Hepatocyte (in vitro differentiated cells): ENCODE measurements around the gene SLC41A3. TPM values are rescaled to one million over a fixed set of nuclear protein-coding genes. Genes with fewer than 3 reads are reported as not detected.
"Not testable (repeated sequence)": the region's sequence is repeated elsewhere in the genome, so short reads cannot be mapped to it uniquely, and the experiment has no call there.

Experiments used
- DNase-seq: peaks from one replicate; pipeline ENCODE4 v3.0.0-alpha.2; 2016; ENCODE audit warnings: low spot score
- H2AFZ ChIP-seq: fragments of 200-600 bp; sonication (generic); 2 replicates; pipeline ENCODE4 v1.6.0; 2016; ENCODE audit warnings: antibody characterized with exemption, mild to moderate bottlenecking
- H3K27ac ChIP-seq: fragments of 200-600 bp; sonication (generic); 2 replicates; pipeline ENCODE4 v1.5.1; 2016; ENCODE audit warnings: mild to moderate bottlenecking
- H3K27me3 ChIP-seq: fragments of 200-600 bp; sonication (generic); 2 replicates; pipeline ENCODE4 v1.6.1; 2016
- H3K36me3 ChIP-seq: fragments of 200-600 bp; sonication (generic); replicated peaks from 2 replicates; pipeline ENCODE4 v1.5.1; 2016; ENCODE audit warnings: low read depth; ENCODE audit not compliant: insufficient read depth
- H3K4me1 ChIP-seq: fragments of 200-600 bp; sonication (generic); 2 replicates; pipeline ENCODE4 v1.5.1; 2016; ENCODE audit warnings: mild to moderate bottlenecking, moderate library complexity; ENCODE audit not compliant: insufficient read depth
- H3K4me2 ChIP-seq: fragments of 200-600 bp; sonication (generic); 2 replicates; pipeline ENCODE4 v1.6.0; 2016
- H3K4me3 ChIP-seq: fragments of 200-600 bp; sonication (generic); 2 replicates; pipeline ENCODE4 v1.5.1; 2016; ENCODE audit warnings: mild to moderate bottlenecking
- H3K79me2 ChIP-seq: fragments of 200-600 bp; sonication (generic); 2 replicates; pipeline ENCODE4 v1.6.0; 2017; ENCODE audit warnings: mild to moderate bottlenecking
- H3K9me2 ChIP-seq: fragments of 200-600 bp; sonication (generic); replicated peaks from 2 replicates; pipeline ENCODE4 v1.6.0; 2017; ENCODE audit warnings: mild to moderate bottlenecking; ENCODE audit not compliant: insufficient read depth
- H3K9me3 ChIP-seq: fragments of 200-600 bp; sonication (generic); 2 replicates; pipeline ENCODE4 v1.5.1; 2016; ENCODE audit warnings: low read depth, mild to moderate bottlenecking
- H4K20me1 ChIP-seq: fragments of 200-600 bp; sonication (generic); 2 replicates; pipeline ENCODE4 v1.6.0; 2016; ENCODE audit warnings: mild to moderate bottlenecking; ENCODE audit not compliant: insufficient read depth, poor library complexity, severe bottlenecking
- WGBS: methylation state at CpG from one replicate; pipeline ENCODE4 v1.1.6; 2016; ENCODE audit warnings: low lambda C conversion rate; ENCODE audit errors: missing lambda C conversion rate; 5-methylcytosine and 5-hydroxymethylcytosine counted together
- polyA plus RNA-seq: library from polyadenylated mRNA; unstranded; fragments of >200 nt; fragmentation: Nextera tagmentation; extraction: Ambion mirVana; gene quantifications from 2 replicates; pipeline ENCODE4 v1.2.1, GENCODE V29; 2016
- total RNA-seq: library from RNA; depleted of rRNA; stranded (reverse); fragments of >200 nt; gene quantifications from 2 replicates; pipeline ENCODE4 v1.2.3, GENCODE V29; 2014
- TF ChIP-seq, protein P1 (sequence below): fragments of 200-600 bp; sonication (generic); IDR thresholded peaks from 2 replicates; pipeline ENCODE4 v1.5.1; 2016; ENCODE audit warnings: antibody characterized with exemption, mild to moderate bottlenecking; ENCODE audit not compliant: poor library complexity

The SLC41A3 gene
- total and polyA plus RNA-seq, 2 experiments from 2014 or later, result 29.3 to 43.4 TPM

GRCh38 chr3:125976003-125976390 lies 107.9 kb downstream of the SLC41A3 start:
- H3K79me2 ChIP-seq, H3K4me2 ChIP-seq, H3K27ac ChIP-seq, H3K4me3 ChIP-seq, H3K36me3 ChIP-seq, H2AFZ ChIP-seq, H3K4me1 ChIP-seq, DNase-seq, H4K20me1 ChIP-seq, H3K9me2 ChIP-seq, H3K9me3 ChIP-seq: not testable (repeated sequence)
- 95% methylated on average over 3 of the region's 3 CpGs for WGBS
- H3K27me3 ChIP-seq, result peaks cover 12% of the 10 kb centered on the region

DNA sequence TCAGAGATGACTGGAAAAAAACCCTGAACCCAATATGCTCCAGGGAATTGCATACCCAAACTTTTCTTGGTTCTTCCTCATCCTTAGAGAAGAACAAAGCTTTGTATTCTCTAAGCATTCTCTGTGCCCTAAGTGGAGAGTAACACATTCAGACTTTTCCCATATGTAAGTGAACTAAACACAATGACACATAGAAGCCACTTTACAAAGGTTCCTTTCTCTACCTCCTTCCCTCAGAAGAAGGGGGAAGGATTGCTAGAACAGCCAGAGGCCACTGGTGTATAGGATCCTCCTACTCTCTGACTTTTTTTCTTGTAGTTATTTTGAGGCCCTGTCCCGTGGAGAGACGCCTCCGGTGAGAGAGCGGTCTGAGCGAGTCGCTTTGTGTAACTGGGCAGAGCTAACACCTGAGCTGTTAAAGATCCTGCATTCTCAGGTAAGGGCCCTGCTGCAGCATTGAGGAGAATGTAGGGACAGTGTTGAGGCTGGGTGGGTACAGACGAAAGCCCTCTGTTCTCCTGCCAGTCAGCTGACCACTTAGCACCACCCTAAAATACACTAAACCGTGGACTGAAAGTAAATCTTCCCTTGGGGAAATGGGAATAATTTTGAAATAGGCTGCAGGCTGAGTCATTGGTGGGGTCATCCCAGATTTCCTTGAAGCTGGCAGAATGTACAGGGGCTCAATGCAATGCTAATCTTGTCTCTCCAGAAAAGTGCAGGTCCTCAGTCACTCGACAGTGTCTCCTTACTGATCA lies 108.5 kb downstream of the SLC41A3 start:
- not testable (repeated sequence) for H3K4me1 ChIP-seq, H3K36me3 ChIP-seq, H4K20me1 ChIP-seq, H3K9me2 ChIP-seq, H3K4me2 ChIP-seq, H2AFZ ChIP-seq, DNase-seq, H3K27ac ChIP-seq, H3K79me2 ChIP-seq, H3K4me3 ChIP-seq, H3K9me3 ChIP-seq
- WGBS, result 86% methylated on average over 9 of the region's 9 CpGs
- H3K27me3 ChIP-seq, result peaks cover 17% of the 10 kb centered on the region

DNA sequence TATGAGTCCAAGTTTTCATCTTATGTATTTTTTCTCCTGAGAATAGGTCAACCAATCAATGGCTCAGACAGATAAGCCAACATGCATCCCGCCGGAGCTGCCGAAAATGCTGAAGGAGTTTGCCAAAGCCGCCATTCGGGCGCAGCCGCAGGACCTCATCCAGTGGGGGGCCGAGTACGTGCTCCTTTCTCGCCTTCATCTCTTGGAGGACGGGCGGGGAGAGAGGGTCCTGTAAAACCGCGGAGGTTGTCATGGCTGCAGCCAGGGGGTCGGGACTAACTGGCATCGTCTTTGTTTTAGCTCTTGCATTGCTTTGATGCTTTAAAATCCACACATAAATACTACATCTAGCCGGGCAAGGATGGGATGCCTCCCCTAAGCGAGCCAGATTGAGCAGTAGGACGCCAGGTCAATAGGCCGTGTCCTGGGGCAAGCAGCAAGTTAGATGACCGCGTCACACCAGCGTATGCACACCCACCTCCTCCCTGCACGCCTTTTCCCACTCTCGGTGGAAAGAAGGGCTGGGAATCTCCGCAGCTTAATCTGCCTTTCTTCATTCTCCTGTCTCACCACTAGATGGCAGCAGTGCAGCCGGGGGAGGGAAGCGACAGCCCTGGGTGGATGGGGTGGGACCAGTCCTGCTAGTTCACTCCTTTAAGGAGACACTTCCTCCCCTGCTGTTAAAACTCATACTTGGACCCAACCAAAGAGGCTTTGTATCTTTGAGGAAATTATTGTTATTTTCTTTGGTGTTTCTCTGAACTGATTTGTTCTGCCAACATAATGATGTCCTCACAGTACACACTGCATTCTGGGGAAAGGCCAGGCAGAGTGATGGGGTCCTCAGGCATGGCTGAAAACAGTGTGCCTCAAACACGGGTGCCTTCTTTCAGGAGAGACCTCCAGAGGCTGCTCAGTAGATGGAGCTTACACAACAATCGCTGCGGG lies 111.7 kb downstream of the SLC41A3 start:
- Histone ChIP-seq H3K4me3 (peak overlapping the region; percentile 17), H3K27me3 (peaks cover 31% of the 10 kb centered on the region), H2AFZ (peak overlapping the region; percentile 10), H3K4me2 (peak overlapping the region; percentile 72)
- H3K27ac ChIP-seq, H3K4me1 ChIP-seq, H3K9me3 ChIP-seq, H3K36me3 ChIP-seq, H4K20me1 ChIP-seq, H3K9me2 ChIP-seq, H3K79me2 ChIP-seq, DNase-seq: not testable (repeated sequence)
- WGBS, result 5% methylated on average over 29 of the region's 31 CpGs
- TF ChIP-seq, protein P1, sequence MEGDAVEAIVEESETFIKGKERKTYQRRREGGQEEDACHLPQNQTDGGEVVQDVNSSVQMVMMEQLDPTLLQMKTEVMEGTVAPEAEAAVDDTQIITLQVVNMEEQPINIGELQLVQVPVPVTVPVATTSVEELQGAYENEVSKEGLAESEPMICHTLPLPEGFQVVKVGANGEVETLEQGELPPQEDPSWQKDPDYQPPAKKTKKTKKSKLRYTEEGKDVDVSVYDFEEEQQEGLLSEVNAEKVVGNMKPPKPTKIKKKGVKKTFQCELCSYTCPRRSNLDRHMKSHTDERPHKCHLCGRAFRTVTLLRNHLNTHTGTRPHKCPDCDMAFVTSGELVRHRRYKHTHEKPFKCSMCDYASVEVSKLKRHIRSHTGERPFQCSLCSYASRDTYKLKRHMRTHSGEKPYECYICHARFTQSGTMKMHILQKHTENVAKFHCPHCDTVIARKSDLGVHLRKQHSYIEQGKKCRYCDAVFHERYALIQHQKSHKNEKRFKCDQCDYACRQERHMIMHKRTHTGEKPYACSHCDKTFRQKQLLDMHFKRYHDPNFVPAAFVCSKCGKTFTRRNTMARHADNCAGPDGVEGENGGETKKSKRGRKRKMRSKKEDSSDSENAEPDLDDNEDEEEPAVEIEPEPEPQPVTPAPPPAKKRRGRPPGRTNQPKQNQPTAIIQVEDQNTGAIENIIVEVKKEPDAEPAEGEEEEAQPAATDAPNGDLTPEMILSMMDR, result peak; percentile 76

DNA sequence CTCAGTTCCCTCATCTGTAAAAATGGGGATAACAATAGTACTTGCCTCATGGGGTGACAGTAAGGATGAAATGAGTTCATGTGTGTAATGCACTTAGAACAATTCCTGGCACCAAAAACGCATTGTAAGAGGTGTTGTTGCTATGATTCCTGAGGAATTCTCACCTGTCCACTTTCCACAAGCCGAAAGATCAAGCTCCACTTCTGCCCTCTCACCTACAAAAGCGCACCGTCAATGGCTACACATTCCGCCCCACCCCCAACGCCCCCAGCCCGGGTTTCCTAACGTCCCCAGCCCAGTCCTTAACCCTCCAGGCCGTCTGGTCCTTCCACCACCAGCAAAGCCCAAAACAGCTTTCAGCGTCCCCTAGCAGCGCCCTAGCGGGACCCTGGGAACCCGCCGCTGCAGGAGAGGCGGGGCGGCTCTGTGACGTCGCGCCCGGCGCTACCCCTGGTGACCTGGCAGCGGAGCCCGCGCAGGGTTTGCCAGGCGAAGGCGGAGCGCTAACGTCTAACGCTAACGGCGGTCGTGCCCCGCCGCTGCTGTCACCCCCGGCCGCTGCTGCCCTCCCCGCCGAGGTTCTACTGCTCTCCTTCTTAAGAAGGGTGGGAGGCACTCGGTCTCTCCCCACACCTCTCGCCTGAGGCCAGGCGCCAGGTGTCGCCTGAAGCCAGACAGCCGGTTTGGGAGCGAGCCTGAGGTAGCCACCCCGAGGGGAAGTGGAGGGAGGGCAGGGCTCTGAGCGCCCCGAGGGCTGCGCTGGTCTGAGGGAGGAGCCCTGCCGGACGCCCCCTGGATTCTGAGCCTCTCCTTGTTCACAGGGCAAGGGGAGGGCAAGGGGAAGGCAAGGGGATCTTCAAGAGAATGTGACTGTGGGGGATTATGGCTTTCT lies 115.0 kb downstream of the SLC41A3 start, which contains the start of gene ROPN1B:
Gene ROPN1B (plus strand): TSS at position 478 of the 892 bp plus-strand sequence. CDS start 2,877 bp downstream, outside the sequence.
- H3K4me2 ChIP-seq, H3K36me3 ChIP-seq, H3K4me3 ChIP-seq, H3K79me2 ChIP-seq, H3K4me1 ChIP-seq, H2AFZ ChIP-seq, H3K9me3 ChIP-seq, H3K27ac ChIP-seq, DNase-seq, H4K20me1 ChIP-seq, H3K9me2 ChIP-seq: not testable (repeated sequence)
- 10% methylated on average over 1 of the region's 50 CpGs for WGBS
- peaks cover 37% of the 10 kb centered on the region for H3K27me3 ChIP-seq

DNA sequence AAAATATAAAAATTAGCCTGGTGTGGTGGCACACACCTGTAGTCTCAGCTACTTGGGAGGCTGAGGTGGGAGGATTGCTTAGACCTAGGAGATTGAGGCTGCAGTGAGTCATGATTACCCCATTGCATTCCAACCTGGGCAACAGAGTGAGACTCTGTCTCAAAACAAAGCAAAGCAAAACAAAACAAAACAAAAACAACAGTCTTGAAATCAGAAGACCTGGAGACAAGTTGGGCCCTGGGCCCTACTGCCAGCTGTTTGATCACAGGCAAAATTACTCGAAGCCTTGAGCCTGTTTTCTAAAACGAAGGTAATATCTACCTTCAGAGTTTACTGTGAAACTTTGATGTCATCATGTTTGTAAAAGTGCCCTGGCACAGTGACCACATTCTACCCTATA lies 115.8 kb downstream of the SLC41A3 start:
- whole genome bisulfite sequencing, result 85% methylated on average over 2 of the region's 2 CpGs
- not testable (repeated sequence) for H3K9me2 ChIP-seq, H3K4me2 ChIP-seq, H2AFZ ChIP-seq, H3K4me1 ChIP-seq, H3K79me2 ChIP-seq, H4K20me1 ChIP-seq, DNase-seq, H3K27ac ChIP-seq, H3K4me3 ChIP-seq, H3K9me3 ChIP-seq, H3K36me3 ChIP-seq
- H3K27me3 ChIP-seq, result peaks cover 37% of the 10 kb centered on the region
